ENCODE measurements around the gene ERGIC1. TPM values are rescaled to one million over a fixed set of nuclear protein-coding genes. Genes with fewer than 3 reads are reported as not detected.

ERGIC1 gene
- total and polyA plus RNA-seq, 2 of the 13 experiments (the other 11 are each of a cell fraction or from before 2014, with no cell fraction given): 78.5 to 184 TPM

- TF ChIP-seq MAZ (IDR thresholded peaks at IDR 0.05; ENCODE audit: borderline replicate concordance, low read depth, low read length): peak; percentile 56; the same call in 1 of the 2 replicates
- no peak for TF ChIP-seq MAZ (CRISPR knock-in tag; IDR thresholded peaks at IDR 0.05; ENCODE audit: low read depth)
- peak; percentile 33 for TF ChIP-seq SRSF1 (optimal IDR thresholded peaks at IDR 0.05; ENCODE audit: low read depth, low read length)
- no peak for TF ChIP-seq DNMT3B (CRISPR knock-in tag; conservative IDR thresholded peaks at IDR 0.05)
- TF ChIP-seq HOXD1 (CRISPR knock-in tag; IDR thresholded peaks at IDR 0.05): 0 out of 2 replicates have a peak, but pooled peaks have one; percentile 13
- no peak; the same call in 1 of the 2 replicates for TF ChIP-seq MEIS2 (CRISPR knock-in tag; IDR thresholded peaks at IDR 0.05)
- TF ChIP-seq SAFB2 (CRISPR knock-in tag; IDR thresholded peaks at IDR 0.05; ENCODE audit: borderline replicate concordance, low read depth): no peak; the same call in 1 of the 2 replicates
- no peak for TF ChIP-seq XBP1 (CRISPR knock-in tag; IDR thresholded peaks at IDR 0.05)
- TF ChIP-seq ZNF451 (CRISPR knock-in tag; IDR thresholded peaks at IDR 0.05): no peak; the same call in 1 of the 2 replicates
- TF ChIP-seq, protein P1, sequence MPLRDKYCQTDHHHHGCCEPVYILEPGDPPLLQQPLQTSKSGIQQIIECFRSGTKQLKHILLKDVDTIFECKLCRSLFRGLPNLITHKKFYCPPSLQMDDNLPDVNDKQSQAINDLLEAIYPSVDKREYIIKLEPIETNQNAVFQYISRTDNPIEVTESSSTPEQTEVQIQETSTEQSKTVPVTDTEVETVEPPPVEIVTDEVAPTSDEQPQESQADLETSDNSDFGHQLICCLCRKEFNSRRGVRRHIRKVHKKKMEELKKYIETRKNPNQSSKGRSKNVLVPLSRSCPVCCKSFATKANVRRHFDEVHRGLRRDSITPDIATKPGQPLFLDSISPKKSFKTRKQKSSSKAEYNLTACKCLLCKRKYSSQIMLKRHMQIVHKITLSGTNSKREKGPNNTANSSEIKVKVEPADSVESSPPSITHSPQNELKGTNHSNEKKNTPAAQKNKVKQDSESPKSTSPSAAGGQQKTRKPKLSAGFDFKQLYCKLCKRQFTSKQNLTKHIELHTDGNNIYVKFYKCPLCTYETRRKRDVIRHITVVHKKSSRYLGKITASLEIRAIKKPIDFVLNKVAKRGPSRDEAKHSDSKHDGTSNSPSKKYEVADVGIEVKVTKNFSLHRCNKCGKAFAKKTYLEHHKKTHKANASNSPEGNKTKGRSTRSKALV (CRISPR knock-in tag; IDR thresholded peaks at IDR 0.05): no peak
- no peak for TF ChIP-seq ZNF225 (CRISPR knock-in tag; IDR thresholded peaks at IDR 0.05)
- no peak for TF ChIP-seq ZNF33B (CRISPR knock-in tag; IDR thresholded peaks at IDR 0.05)
- no peak for TF ChIP-seq ZBTB34 (CRISPR knock-in tag; IDR thresholded peaks at IDR 0.05)
- TF ChIP-seq ZNF530 (CRISPR knock-in tag; IDR thresholded peaks at IDR 0.05; ENCODE audit: low read depth): no peak
- peak; percentile 71; the same call in 1 of the 2 replicates for TF ChIP-seq ZMYM2 (CRISPR knock-in tag; IDR thresholded peaks at IDR 0.05)
- no peak for TF ChIP-seq ISX (CRISPR knock-in tag; conservative IDR thresholded peaks at IDR 0.05)
- no peak for TF ChIP-seq EHMT2 (IDR thresholded peaks at IDR 0.05; ENCODE audit: borderline replicate concordance, low read depth, low read length)
- no peak for TF ChIP-seq ZNF337 (CRISPR knock-in tag; IDR thresholded peaks at IDR 0.05; ENCODE audit: borderline replicate concordance, low read depth)
- TF ChIP-seq ZNF619 (CRISPR knock-in tag; IDR thresholded peaks at IDR 0.05): no peak; the same call in 1 of the 2 replicates
- TF ChIP-seq, protein P2, sequence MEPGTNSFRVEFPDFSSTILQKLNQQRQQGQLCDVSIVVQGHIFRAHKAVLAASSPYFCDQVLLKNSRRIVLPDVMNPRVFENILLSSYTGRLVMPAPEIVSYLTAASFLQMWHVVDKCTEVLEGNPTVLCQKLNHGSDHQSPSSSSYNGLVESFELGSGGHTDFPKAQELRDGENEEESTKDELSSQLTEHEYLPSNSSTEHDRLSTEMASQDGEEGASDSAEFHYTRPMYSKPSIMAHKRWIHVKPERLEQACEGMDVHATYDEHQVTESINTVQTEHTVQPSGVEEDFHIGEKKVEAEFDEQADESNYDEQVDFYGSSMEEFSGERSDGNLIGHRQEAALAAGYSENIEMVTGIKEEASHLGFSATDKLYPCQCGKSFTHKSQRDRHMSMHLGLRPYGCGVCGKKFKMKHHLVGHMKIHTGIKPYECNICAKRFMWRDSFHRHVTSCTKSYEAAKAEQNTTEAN (CRISPR knock-in tag; conservative IDR thresholded peaks at IDR 0.05): no peak
- TF ChIP-seq, protein P3, sequence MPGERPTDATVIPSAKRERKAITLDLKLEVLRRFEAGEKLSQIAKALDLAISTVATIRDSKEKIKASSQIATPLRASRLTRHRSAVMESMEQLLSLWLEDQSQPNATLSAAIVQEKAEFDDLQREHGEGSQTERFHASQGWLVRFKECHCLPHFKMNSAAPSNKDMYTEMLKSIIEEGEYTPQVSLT (CRISPR knock-in tag; IDR thresholded peaks at IDR 0.05; ENCODE audit: borderline replicate concordance, low read depth): no peak
- no peak for TF ChIP-seq FIP1L1 (IDR thresholded peaks at IDR 0.05; ENCODE audit: borderline replicate concordance, insufficient read depth, low read depth, low read length)
- TF ChIP-seq BCL6 (CRISPR knock-in tag; IDR thresholded peaks at IDR 0.05): peak; percentile 59; the same call in 1 of the 2 replicates
- TF ChIP-seq BRCA1 (CRISPR knock-in tag; IDR thresholded peaks at IDR 0.05): no peak
Observed at GRCh38 chr5:172788771-172789686, 45.0 kb upstream of the ERGIC1 start (continued).
